HG03469 (cell line): Measurements from ENCODE around the gene CTBP1.

Experiments
- ATAC-seq: cut with Tn5 transposase; IDR thresholded peaks from one replicate; pipeline ENCODE4 v1.9.1; 2021; ENCODE audit warnings: mild to moderate bottlenecking, moderate library complexity, moderate number of reproducible peaks; ENCODE audit not compliant: unreplicated experiment

Gene CTBP1

GRCh38 chr4:1285151-1285789 lies 36.3 kb upstream of the CTBP1 start:
- ATAC-seq: no peak

- ATAC-seq: no peak
Measured at GRCh38 chr4:1283711-1284110, 34.8 kb upstream of the CTBP1 start.

DNA sequence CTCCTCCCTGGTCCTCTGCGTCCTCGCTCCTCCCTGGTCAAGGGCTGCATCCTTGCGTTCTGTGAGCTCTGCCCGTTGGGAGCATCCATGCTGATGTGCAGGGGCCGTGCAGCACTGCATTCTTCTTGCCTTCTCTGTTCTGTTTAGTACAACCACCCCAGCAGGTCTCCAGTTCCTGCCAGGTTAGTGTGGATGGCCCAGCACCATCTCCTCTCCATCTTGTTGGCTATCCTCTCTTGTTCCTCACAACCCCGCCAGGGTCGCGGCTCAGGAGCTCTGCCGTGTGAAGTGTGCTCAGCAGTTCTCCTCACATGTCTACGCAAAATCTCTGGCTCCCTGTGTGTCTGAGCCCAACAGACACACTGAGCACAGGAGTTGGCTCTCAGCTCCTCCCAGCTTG lies 30.3 kb upstream of the CTBP1 start:
- no peak for ATAC-seq

DNA sequence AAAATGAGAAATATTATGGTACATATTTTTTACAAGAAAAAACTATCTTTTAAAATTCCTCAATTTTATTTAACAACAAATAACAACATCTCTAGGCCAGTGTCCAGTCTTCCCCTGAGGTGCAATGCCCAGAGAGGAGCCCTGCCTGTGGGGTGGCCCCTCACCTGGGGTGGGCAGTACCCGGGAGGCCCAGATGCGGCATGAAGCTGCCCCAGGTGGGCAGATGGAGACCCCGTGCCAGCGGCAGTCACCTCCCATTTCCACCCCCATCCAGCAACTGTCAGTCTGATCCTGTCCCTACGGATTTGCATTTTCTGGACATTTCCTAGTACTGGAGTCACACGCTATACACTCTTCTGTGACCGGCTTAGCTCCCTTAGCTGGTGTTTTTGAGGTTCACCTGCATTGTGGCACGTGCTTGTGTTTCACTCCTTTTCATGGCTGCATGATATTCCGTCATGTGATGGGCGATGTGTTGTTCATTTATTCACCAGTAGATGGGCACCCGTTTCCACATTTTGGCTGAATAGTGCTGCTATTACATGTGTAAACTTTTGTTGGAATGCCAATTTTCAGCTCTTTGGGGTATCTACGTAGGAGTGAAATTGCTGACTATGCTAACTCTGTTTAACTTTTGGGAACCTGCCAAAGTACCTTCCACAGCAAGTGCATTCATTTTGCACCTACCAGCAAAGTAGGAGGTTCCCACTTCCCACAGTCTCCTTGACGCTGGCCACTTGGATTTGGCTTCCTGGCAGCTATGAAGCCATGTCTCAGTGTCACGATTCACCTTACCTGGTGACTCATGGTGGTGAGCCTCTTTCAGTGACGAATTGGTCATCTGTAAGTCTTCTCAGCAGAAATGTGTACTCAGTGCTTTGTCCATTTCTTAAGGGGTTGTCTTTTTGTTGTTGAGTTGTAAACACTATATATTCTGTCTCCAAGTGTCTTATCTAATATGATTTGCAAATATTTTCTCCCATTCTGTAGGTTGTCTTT lies 29.0 kb upstream of the CTBP1 start:
- no peak for ATAC-seq

GRCh38 chr4:1276984-1277383 lies 28.1 kb upstream of the CTBP1 start:
- no peak for ATAC-seq

- ATAC-seq: no peak
Measured at GRCh38 chr4:1274871-1275270, 25.9 kb upstream of the CTBP1 start.

GRCh38 chr4:1271686-1272085 lies 22.8 kb upstream of the CTBP1 start:
- ATAC-seq: no peak

- no peak for ATAC-seq
Measured at GRCh38 chr4:1269209-1269608, 20.3 kb upstream of the CTBP1 start.

- ATAC-seq: no peak
Measured at GRCh38 chr4:1266881-1267763, 18.2 kb upstream of the CTBP1 start.

DNA sequence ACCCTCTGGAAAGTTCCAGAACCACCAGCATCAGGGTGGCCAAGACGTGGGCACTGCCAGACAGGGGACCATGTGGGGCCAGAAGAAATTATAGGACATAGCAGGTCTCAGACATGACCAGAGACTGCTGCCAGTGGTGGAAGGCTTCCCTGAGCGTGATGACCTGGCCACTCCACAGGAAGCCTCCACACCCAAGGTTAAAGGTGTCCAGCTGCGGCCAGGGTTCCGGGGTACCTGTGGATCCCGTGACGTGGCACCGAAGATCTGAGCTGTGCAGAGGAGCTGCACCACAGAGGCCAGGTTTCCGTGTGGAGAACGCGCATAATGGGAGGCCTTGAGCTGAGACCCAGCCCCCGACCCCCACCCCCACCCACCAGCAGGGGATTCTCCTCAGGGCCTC lies 16.4 kb upstream of the CTBP1 start:
- no peak for ATAC-seq

DNA sequence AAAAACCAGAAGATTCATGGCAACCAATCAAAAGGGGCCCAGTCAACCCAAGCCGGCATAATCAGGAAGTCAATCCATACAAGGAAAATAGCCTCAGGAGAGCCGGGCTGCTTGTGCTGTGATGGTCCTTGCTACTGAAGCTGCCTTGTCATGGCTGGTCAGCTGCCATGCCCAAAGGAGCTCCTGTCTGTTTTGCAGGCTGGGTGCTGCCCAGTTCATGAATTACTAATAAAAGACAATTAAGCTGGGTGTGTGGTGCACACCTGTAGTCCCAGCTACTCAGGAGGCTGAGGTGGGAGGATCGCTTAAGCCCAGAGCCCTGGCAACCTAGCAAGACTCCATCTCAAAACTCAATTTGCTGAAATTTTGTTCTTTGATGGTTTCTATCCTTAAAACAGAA lies 16.0 kb upstream of the CTBP1 start:
- no peak for ATAC-seq

DNA sequence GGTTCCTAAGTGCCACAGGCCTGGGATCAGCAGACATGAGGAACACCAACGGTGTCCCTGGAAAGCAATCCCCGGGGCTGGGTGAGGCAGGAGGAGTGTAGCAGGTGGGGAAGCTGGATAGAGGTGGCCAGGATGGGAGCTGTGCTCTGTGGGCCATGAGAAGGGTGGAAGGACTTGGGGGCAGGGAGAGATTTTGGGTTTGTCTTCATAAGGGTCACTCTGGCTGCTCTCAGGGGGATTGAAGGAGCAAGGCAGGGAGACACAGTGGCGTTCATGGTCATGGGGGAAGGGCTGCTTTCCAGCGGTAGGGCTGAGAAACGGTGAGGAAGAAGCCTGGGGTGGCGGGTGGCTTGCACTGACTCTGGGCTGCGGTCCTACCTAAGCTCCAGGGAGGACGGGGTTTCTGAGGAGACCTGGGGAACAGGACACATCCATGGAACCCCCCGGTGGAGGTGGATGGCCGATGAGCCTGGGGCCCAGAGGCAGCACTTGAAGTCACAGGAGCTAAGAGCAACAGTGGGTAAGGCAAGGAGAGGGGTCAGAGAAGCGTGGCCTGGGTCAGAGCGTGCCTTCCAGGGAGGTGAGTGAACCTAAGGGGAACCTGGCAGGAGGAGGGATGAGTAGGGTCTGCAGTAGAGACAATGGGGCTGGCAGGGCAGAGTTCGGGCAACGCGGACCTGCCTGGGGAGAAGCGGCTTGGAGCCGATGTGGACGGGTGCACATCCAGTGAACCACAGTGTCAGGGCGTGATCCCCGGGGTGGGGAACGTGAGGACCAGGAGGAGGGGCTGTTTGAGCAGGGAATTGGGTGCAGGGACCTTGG lies 12.4 kb upstream of the CTBP1 start:
- ATAC-seq: no peak

- no peak for ATAC-seq
Measured at GRCh38 chr4:1260418-1261106, 11.6 kb upstream of the CTBP1 start.

- ATAC-seq: no peak
Measured at GRCh38 chr4:1259966-1260365, 11.0 kb upstream of the CTBP1 start.

GRCh38 chr4:1258457-1258856 lies 9.5 kb upstream of the CTBP1 start:
- no peak for ATAC-seq

DNA sequence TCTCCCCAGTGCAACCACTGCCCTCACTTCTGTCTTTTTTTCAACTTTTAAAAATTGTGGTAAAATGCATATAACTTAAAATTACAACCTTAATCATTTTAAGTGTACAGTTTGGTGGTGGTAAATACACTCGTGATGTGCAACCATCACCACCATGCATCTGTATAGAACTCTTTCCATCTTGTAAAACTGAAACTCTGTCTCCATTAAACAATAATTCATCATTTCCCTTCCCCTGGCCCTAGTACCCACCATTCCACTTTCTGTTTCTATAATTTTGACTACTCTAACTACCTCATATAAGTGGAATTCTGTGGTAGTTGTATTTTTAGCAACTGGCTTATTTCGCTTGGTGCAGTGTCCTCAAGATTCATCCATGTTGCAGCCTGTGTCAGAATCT lies 6.8 kb upstream of the CTBP1 start:
- ATAC-seq: no peak

DNA sequence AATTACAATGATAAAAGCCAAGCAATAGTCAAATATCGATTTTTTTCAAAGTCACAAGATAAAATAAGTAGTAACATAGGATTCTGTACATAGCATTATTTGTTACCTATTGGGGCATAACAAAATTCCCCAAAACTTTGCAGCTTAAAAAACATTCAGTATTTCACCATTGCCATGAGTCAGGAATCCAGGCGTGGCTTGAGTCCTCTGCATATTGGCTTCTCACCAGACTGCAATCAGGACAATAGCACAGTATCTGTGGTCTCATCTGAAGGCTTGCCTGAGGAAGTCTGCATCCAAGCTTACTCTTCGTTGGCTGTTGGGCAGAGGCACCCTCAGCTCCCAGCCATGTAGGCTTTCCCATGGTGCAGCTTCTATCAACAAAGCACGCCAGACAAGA lies 6.2 kb upstream of the CTBP1 start:
- ATAC-seq: no peak

DNA sequence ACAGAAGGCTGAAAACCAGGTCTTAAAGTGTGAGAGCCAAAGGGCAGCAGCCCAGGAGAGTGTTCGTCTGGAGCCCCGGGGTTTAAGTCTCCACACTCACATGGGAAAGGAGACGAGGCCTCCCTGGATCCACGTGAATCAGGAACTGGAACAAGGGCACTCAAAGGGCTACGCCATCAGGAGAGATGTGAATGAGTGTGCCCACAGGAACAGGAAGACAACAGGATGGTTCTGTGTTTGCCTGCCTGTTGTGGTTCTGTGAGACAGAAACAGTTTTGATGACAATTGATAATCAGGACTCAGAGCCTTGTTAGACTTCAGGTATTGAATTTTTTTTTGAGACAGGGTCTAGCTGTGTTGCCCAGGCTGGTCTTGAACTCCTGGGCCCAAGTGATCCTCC lies 4.9 kb upstream of the CTBP1 start:
- ATAC-seq: no peak

- no peak for ATAC-seq
Measured at GRCh38 chr4:1252928-1253492, 4.1 kb upstream of the CTBP1 start.

DNA sequence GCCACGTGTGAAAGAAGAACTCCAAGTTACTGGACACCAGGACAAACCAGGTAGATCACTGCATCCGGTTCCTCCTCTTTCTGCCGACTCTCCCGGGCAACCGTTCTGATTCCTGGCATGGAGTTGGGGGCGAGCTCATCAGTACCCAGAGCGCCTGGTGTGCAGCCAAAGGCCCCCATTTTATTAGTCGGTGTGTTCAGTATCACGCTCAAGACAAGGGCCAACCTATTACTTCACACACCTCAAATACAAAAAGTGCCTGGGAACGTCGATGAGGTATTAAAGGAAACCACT lies 2.8 kb upstream of the CTBP1 start:
- no peak for ATAC-seq
